B cell (primary cell): ENCODE measurements around the gene KCNK1. TPM values are rescaled to one million over a fixed set of nuclear protein-coding genes. Genes with fewer than 3 reads are reported as not detected.

ENCODE experiments used
- ATAC-seq: fragments of 200-7000 bp; cut with Tn5 transposase; one replicate; pipeline ENCODE4 v1.10.0; 2021; ENCODE audit warnings: low read depth, mild to moderate bottlenecking, moderate number of reproducible peaks, moderate library complexity
- CTCF ChIA-PET: fragments of 350-600 bp; sonication (Branson Sonifier 250); formaldehyde crosslinking; loops from one replicate; lab custom pipeline; 2021; ENCODE audit warnings: antibody characterized with exemption, inconsistent platforms; lab: Charles Lee
- POLR2A ChIA-PET: fragments of 350-600 bp; sonication (Branson Sonifier 250); formaldehyde crosslinking; loops from one replicate; lab custom pipeline; 2021; ENCODE audit warnings: antibody characterized with exemption; lab: Charles Lee
- DNase-seq: peaks from one replicate; pipeline ENCODE4 v3.0.0; 2013
- H2AFZ ChIP-seq: 2 replicates; pipeline ENCODE4 v1.6.1; 2012; ENCODE audit warnings: mild to moderate bottlenecking, low read depth, low read length; ENCODE audit not compliant: insufficient read depth, poor library complexity, severe bottlenecking
- H3K27ac ChIP-seq, 2 donors: 1 replicate in 1 of 2; 2 replicates in 1 of 2; pipeline ENCODE4 v1.5.1; 2012 to 2013; ENCODE audit warnings: low read length in 2 of 2, mild to moderate bottlenecking in 2 of 2, moderate library complexity in 1 of 2
- H3K27me3 ChIP-seq, 4 experiments: fragments of 200-600 bp in 1 of 4; sonication (generic) in 1 of 4; replicated peaks in 1 of 4; 1 replicate in 2 of 4; 2 replicates in 2 of 4; pipeline versions ENCODE4 v1.6.1 to v1.7.0; 2013 to 2016; ENCODE audit warnings: low read length in 3 of 4, mild to moderate bottlenecking in 2 of 4, mixed read lengths in 1 of 4, moderate library complexity in 1 of 4; ENCODE audit not compliant: insufficient read depth in 4 of 4, control insufficient read depth in 3 of 4; ENCODE audit errors: control extremely low read depth in 1 of 4
- H3K36me3 ChIP-seq, 2 experiments: replicated peaks in 1 of 2; 1 replicate in 1 of 2; 2 replicates in 1 of 2; pipeline versions ENCODE4 v1.6.1 to v1.7.1; 2013; ENCODE audit warnings: low read length in 1 of 2; ENCODE audit not compliant: insufficient read depth in 2 of 2, control insufficient read depth in 1 of 2; ENCODE audit errors: control extremely low read depth in 1 of 2, extremely low read depth in 1 of 2
- H3K4me1 ChIP-seq, 2 donors: fragments of 200-600 bp in 1 of 2; sonication (generic) in 1 of 2; 1 replicate in 1 of 2; 2 replicates in 1 of 2; pipeline versions ENCODE4 v1.5.1 to v1.6.1; 2013 to 2017; ENCODE audit warnings: low read length in 2 of 2; ENCODE audit not compliant: control insufficient read depth in 2 of 2, insufficient read depth in 2 of 2
- H3K4me2 ChIP-seq: replicated peaks from 2 replicates; pipeline ENCODE3; 2012; ENCODE audit warnings: mild to moderate bottlenecking, low read depth, low read length; ENCODE audit not compliant: poor library complexity, severe bottlenecking
- H3K4me3 ChIP-seq, 5 experiments: fragments of 200-600 bp in 1 of 5; sonication (generic) in 1 of 5; 1 replicate in 3 of 5; 2 replicates in 2 of 5; pipeline versions ENCODE4 v1.5.1 to v1.7.0; 2011 to 2016; ENCODE audit warnings: low read length in 4 of 5, mild to moderate bottlenecking in 4 of 5, low read depth in 2 of 5, control low read depth in 1 of 5, moderate library complexity in 1 of 5; ENCODE audit not compliant: insufficient read depth in 1 of 5; ENCODE audit errors: control extremely low read depth in 1 of 5, extremely low read depth in 1 of 5
- H3K79me2 ChIP-seq: fragments of 200-600 bp; sonication (generic); one replicate; pipeline ENCODE4 v1.6.0; 2016; ENCODE audit warnings: low read length; ENCODE audit not compliant: control insufficient read depth, insufficient read depth
- H3K9ac ChIP-seq: fragments of 200-600 bp; sonication (generic); 2 replicates; pipeline ENCODE4 v1.6.1; 2017; ENCODE audit warnings: mild to moderate bottlenecking, low read length, moderate library complexity
- H3K9me3 ChIP-seq, 3 donors: one replicate each; pipeline versions ENCODE4 v1.6.1 to v1.7.1; 2013; ENCODE audit warnings: low read length in 2 of 3; ENCODE audit not compliant: control insufficient read depth in 2 of 3, insufficient read depth in 1 of 3; ENCODE audit errors: control extremely low read depth in 1 of 3
- H4K20me1 ChIP-seq: 2 replicates; pipeline ENCODE4 v1.6.0; 2012; ENCODE audit warnings: mild to moderate bottlenecking, low read length; ENCODE audit not compliant: insufficient read depth, control insufficient read depth, poor library complexity, severe bottlenecking
- H3K27ac Mint-ChIP-seq: one replicate; pipeline ENCODE4 v1.8.0; 2021; ENCODE audit warnings: mixed read lengths
- H3K27me3 Mint-ChIP-seq: one replicate; pipeline ENCODE4 v1.8.0; 2021; ENCODE audit warnings: mixed read lengths
- H3K4me1 Mint-ChIP-seq: one replicate; pipeline ENCODE4 v1.8.0; 2021; ENCODE audit warnings: mixed read lengths
- H3K4me3 Mint-ChIP-seq: one replicate; pipeline ENCODE4 v1.8.0; 2021; ENCODE audit warnings: mixed read lengths
- H3K9me3 Mint-ChIP-seq: one replicate; pipeline ENCODE4 v1.8.0; 2022; ENCODE audit warnings: mixed read lengths; ENCODE audit not compliant: insufficient read depth
- EZH2 ChIP-seq: IDR thresholded peaks from 2 replicates; pipeline ENCODE4 v1.6.1; 2012; ENCODE audit warnings: borderline replicate concordance, low read depth, mild to moderate bottlenecking, moderate library complexity, low read length; ENCODE audit not compliant: insufficient read depth, poor library complexity, severe bottlenecking
- WGBS: methylation state at CpG from one replicate; pipeline ENCODE4 v1.1.5; 2013; ENCODE audit warnings: missing lambda C conversion rate; ENCODE audit not compliant: insufficient coverage; 5-methylcytosine and 5-hydroxymethylcytosine counted together
- intact Hi-C: fragments of 100-400 bp; cut with micrococcal nuclease; formaldehyde crosslinking; loops from one replicate; pipeline ENCODE4 v1.10.0; 2022
- polyA plus RNA-seq: library from polyadenylated mRNA; depleted of rRNA; stranded (reverse); fragments of >200 nt; gene quantifications from 2 replicates; pipeline ENCODE4 v1.2.3, GENCODE V29; 2012
- total RNA-seq, 2 donors: library from RNA; stranded (reverse); fragments of 120-200 nt in 1 of 2; gene quantifications; 1 replicate in 1 of 2; 2 replicates in 1 of 2; pipeline versions ENCODE4 v1.2.3 to v1.2.4, GENCODE V29; 2013 to 2022
- TF ChIP-seq, protein P1 (sequence below): fragments of 200-600 bp; IDR thresholded peaks from one replicate; pipeline ENCODE4 v1.8.0; 2022; ENCODE audit warnings: antibody characterized with exemption, mild to moderate bottlenecking

The KCNK1 gene
- total and polyA plus RNA-seq, 2 donors (not counting 1 experiment from before 2014, with no cell fraction given): not detected

DNA sequence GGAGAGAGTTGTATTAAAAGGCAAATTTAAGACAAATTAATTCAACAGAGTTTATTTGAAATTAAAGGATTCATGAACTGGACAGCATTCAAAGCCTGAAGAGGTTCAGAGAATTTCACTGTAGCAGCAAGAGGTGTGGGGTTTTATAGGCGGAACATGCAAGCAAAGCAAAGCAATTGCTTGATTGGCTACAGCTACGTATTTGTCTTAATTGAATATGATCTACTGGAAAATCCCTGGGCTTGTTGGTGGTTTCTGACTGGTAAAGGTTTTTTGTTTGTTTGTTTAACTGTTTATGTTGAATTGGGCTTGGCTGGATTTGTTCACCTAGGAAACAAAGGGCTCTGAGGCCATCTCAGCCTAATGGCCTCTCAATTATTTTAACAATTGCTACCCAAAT lies 61.5 kb downstream of the KCNK1 start:
- Mint-ChIP-seq H3K27me3 (peaks cover 9% of the 10 kb centered on the region), H3K9me3 (no peaks in the 10 kb centered on the region), H3K4me1 (no peaks in the 10 kb centered on the region), H3K4me3 (no peak overlapping the region), H3K27ac (no peak overlapping the region)
- Histone ChIP-seq H2AFZ (no peak overlapping the region), H3K4me1 (no peaks in the 10 kb centered on the region), H3K9me3 (no peaks in the 10 kb centered on the region), H3K36me3 (no peaks in the 10 kb centered on the region), H4K20me1 (no peaks in the 10 kb centered on the region), H3K27ac (no peak overlapping the region), H3K4me2 (no peak overlapping the region), H3K9ac (no peak overlapping the region), H3K4me3 (no peak overlapping the region), H3K79me2 (no peaks in the 10 kb centered on the region), H3K27me3 (no peaks in the 10 kb centered on the region)
- WGBS: 81% methylated on average over 2 of the region's 2 CpGs
- ChIA-PET POLR2A (no interaction called here), CTCF (no interaction called here)
- DNase-seq: no peak
- no peak for TF ChIP-seq EZH2
- TF ChIP-seq, protein P1, sequence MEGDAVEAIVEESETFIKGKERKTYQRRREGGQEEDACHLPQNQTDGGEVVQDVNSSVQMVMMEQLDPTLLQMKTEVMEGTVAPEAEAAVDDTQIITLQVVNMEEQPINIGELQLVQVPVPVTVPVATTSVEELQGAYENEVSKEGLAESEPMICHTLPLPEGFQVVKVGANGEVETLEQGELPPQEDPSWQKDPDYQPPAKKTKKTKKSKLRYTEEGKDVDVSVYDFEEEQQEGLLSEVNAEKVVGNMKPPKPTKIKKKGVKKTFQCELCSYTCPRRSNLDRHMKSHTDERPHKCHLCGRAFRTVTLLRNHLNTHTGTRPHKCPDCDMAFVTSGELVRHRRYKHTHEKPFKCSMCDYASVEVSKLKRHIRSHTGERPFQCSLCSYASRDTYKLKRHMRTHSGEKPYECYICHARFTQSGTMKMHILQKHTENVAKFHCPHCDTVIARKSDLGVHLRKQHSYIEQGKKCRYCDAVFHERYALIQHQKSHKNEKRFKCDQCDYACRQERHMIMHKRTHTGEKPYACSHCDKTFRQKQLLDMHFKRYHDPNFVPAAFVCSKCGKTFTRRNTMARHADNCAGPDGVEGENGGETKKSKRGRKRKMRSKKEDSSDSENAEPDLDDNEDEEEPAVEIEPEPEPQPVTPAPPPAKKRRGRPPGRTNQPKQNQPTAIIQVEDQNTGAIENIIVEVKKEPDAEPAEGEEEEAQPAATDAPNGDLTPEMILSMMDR: no peak
- ATAC-seq: no peak
- intact Hi-C loops: no loop called here

DNA sequence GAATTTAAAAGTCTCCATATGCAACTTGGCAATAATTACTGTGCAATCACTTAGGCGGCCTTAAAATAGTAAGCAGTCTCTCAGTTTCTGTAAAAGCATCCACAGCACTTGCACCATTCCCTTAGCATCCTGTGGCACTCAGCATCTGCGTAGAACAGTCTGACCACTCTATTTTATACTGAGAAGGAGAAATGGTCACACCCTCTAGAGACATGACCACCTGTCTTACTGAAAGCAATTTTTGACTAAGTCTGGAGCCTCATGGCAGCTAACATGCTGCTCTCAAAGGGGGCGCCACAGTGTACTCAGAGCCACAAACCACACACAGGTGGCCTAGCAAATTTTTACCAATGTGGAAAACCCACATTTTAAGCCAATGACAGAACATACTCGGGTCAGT lies 62.0 kb downstream of the KCNK1 start:
- H3K9ac ChIP-seq: no peak overlapping the region
- no peak overlapping the region for H3K27ac ChIP-seq
- ChIA-PET CTCF (no interaction called here), POLR2A (no interaction called here)
- peaks cover 9% of the 10 kb centered on the region for H3K27me3 Mint-ChIP-seq
- no peaks in the 10 kb centered on the region for H3K4me1 ChIP-seq
- no peaks in the 10 kb centered on the region for H3K9me3 ChIP-seq
- H3K4me3 Mint-ChIP-seq: no peak overlapping the region
- no peak overlapping the region for H2AFZ ChIP-seq
- TF ChIP-seq, protein P1: no peak
- no peak for TF ChIP-seq EZH2
- H3K4me1 Mint-ChIP-seq: no peaks in the 10 kb centered on the region
- no peak overlapping the region for H3K4me2 ChIP-seq
- H3K4me3 ChIP-seq: no peak overlapping the region
- no peaks in the 10 kb centered on the region for H3K9me3 Mint-ChIP-seq
- H3K36me3 ChIP-seq: no peaks in the 10 kb centered on the region
- H3K79me2 ChIP-seq: no peaks in the 10 kb centered on the region
- no peaks in the 10 kb centered on the region for H3K27me3 ChIP-seq
- H4K20me1 ChIP-seq: no peaks in the 10 kb centered on the region
- H3K27ac Mint-ChIP-seq: no peak overlapping the region
- ATAC-seq: no peak
- WGBS: 66% methylated on average over 2 of the region's 4 CpGs
- intact Hi-C loops: no loop called here
- DNase-seq: no peak
